ENCODE data around the gene UNC119. TPM values are rescaled to one million over a fixed set of nuclear protein-coding genes. Genes with fewer than 3 reads are reported as not detected.

Gene UNC119
- total RNA-seq, 1 experiment from 2014 or later: 44.7 TPM

DNA sequence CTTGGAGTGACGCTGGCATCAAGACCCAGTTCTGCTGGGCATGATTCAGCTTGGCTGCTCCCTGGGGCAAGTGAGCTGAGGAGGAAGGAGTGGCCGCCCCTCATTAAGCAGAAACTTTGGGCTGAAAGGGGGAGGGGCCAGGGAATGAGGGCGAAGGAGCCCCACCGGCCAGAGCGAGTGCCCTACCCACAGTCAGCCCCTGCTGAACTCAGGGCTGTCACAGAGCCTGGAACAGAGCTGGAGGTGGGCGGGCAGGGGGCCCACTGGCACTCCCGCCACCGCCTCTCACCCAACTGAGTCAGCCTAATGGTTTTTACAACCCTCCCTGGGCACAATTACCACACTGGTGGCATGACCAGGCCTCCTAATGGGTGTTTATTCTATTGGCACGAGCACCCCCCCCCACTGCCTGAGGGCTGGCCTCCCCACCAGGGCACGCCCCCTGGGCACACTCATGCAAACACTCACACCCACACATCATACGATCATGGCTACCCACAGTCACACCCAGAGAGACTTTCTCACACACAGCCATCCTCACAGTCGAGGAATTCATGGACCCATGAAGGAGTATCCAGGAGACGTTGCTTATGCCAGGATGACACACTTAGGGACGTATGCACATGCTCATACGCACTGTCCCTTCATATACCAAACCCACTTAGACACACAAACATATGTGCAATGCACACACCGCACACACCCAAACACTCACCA, 19.2 kb downstream of the UNC119 start:
- POLR2A ChIA-PET: no interaction called here
- Histone ChIP-seq H3K27ac (ENCODE audit: low read length) (no peak overlapping the region), H3K4me1 (ENCODE audit: control insufficient read depth, insufficient read depth, low read length) (no peaks in the 10 kb centered on the region), H3K4me3 (ENCODE audit: low read depth in 2 of 2, low read length in 2 of 2) (no peak overlapping the region), H3K27me3 (ENCODE audit: control insufficient read depth, insufficient read depth, low read length) (no peaks in the 10 kb centered on the region; the same call in 1 of the 2 replicates), H3K9me3 (ENCODE audit: control insufficient read depth, insufficient read depth, low read depth, low read length) (no peaks in the 10 kb centered on the region), H3K36me3 (ENCODE audit: control insufficient read depth, insufficient read depth, low read length) (no peaks in the 10 kb centered on the region)
- ATAC-seq (no peak), DNase-seq (ENCODE audit: low read depth, low spot score) (no peak)
- TF ChIP-seq SIN3A (IDR thresholded peaks at IDR 0.05; ENCODE audit: borderline replicate concordance, insufficient read depth, low read depth, low read length) (no peak), TCF7L2 (IDR thresholded peaks at IDR 0.05; ENCODE audit: low read depth, low read length) (no peak), POLR2AphosphoS5 (IDR thresholded peaks at IDR 0.05; ENCODE audit: low read depth, low read length) (no peak)
- TF ChIP-seq, protein P1, sequence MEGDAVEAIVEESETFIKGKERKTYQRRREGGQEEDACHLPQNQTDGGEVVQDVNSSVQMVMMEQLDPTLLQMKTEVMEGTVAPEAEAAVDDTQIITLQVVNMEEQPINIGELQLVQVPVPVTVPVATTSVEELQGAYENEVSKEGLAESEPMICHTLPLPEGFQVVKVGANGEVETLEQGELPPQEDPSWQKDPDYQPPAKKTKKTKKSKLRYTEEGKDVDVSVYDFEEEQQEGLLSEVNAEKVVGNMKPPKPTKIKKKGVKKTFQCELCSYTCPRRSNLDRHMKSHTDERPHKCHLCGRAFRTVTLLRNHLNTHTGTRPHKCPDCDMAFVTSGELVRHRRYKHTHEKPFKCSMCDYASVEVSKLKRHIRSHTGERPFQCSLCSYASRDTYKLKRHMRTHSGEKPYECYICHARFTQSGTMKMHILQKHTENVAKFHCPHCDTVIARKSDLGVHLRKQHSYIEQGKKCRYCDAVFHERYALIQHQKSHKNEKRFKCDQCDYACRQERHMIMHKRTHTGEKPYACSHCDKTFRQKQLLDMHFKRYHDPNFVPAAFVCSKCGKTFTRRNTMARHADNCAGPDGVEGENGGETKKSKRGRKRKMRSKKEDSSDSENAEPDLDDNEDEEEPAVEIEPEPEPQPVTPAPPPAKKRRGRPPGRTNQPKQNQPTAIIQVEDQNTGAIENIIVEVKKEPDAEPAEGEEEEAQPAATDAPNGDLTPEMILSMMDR (IDR thresholded peaks at IDR 0.05): no peak
- TF ChIP-seq, protein P2, sequence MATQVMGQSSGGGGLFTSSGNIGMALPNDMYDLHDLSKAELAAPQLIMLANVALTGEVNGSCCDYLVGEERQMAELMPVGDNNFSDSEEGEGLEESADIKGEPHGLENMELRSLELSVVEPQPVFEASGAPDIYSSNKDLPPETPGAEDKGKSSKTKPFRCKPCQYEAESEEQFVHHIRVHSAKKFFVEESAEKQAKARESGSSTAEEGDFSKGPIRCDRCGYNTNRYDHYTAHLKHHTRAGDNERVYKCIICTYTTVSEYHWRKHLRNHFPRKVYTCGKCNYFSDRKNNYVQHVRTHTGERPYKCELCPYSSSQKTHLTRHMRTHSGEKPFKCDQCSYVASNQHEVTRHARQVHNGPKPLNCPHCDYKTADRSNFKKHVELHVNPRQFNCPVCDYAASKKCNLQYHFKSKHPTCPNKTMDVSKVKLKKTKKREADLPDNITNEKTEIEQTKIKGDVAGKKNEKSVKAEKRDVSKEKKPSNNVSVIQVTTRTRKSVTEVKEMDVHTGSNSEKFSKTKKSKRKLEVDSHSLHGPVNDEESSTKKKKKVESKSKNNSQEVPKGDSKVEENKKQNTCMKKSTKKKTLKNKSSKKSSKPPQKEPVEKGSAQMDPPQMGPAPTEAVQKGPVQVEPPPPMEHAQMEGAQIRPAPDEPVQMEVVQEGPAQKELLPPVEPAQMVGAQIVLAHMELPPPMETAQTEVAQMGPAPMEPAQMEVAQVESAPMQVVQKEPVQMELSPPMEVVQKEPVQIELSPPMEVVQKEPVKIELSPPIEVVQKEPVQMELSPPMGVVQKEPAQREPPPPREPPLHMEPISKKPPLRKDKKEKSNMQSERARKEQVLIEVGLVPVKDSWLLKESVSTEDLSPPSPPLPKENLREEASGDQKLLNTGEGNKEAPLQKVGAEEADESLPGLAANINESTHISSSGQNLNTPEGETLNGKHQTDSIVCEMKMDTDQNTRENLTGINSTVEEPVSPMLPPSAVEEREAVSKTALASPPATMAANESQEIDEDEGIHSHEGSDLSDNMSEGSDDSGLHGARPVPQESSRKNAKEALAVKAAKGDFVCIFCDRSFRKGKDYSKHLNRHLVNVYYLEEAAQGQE (IDR thresholded peaks at IDR 0.05; ENCODE audit: insufficient read depth in 1 of 2, low read depth in 2 of 2, low read length in 1 of 2): no peak
- intact Hi-C loops (cut with micrococcal nuclease; ENCODE audit: unreplicated experiment): no loop called here
- in situ Hi-C loops (cut with HindIII; ENCODE audit: low pct_unique_long_range_greater_than_20kb, low sequenced_read_pairs): no loop called here
- BruUV-seq (replicated peaks): no TSS peak
- CTCF ChIA-PET: no interaction called here

DNA sequence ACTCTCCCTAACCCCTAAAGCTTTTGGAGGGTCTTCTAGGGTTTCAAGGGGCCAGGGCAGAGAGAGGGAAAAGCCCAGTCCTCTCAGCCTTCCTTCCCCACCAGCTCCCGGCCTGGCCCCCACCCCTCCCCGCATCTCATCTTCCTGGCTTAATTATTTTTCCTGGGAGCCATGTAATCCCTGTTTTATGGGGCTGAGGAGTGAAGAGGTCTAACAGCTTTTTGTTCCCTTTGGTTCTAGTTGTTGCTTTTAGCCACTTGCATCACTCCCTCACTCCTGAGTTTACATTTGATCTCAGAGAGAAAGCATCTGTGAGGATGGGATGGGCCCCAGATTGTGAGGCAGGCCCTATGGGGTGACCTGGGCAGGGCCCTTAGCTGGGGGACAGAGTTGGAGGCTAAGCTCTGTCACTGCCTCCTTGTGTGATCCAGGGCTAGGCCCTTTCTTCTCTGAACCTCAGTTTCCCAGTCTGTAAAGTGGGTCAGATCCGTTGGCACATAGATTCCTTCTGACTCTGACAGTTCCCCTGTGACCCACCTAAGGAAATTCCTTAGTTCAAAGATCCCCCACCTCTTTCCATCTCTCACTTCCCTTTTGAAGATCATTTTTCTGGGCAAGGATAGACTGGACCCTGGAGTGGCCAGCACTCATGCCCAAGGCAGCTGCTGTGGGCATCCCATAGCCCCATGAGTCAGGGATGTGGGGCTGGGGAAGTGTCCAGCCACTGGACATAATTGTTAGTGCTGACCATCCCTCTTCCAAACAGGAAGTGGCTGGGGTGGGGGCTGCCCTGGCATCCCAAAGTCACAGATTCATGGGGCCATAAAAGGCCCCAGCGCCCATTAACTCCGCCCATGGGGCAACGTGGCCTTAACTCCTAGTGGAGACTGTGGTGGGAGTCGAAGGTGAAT, 20.1 kb downstream of the UNC119 start:
- CTCF ChIA-PET: interaction anchor here (0.6 kb wide), 1 partner anchor 146 kb away, joined by 8 read pairs; no protein-coding TSS in a partner anchor
- BruUV-seq (replicated peaks): no TSS peak

More for the DNA sequence above, 20.1 kb downstream of the UNC119 start:
- intact Hi-C loops (cut with micrococcal nuclease; ENCODE audit: unreplicated experiment): no loop called here
- Histone ChIP-seq H3K4me3 (ENCODE audit: low read depth in 2 of 2, low read length in 2 of 2) (no peak overlapping the region), H3K4me1 (ENCODE audit: control insufficient read depth, insufficient read depth, low read length) (no peaks in the 10 kb centered on the region), H3K9me3 (ENCODE audit: control insufficient read depth, insufficient read depth, low read depth, low read length) (no peaks in the 10 kb centered on the region), H3K27ac (ENCODE audit: low read length) (no peak overlapping the region), H3K27me3 (ENCODE audit: control insufficient read depth, insufficient read depth, low read length) (no peaks in the 10 kb centered on the region; the same call in 1 of the 2 replicates), H3K36me3 (ENCODE audit: control insufficient read depth, insufficient read depth, low read length) (no peaks in the 10 kb centered on the region)
- ATAC-seq (no peak), DNase-seq (ENCODE audit: low read depth, low spot score) (no peak)
- POLR2A ChIA-PET: no interaction called here
- TF ChIP-seq SIN3A (IDR thresholded peaks at IDR 0.05; ENCODE audit: borderline replicate concordance, insufficient read depth, low read depth, low read length) (no peak), POLR2AphosphoS5 (IDR thresholded peaks at IDR 0.05; ENCODE audit: low read depth, low read length) (no peak), TCF7L2 (IDR thresholded peaks at IDR 0.05; ENCODE audit: low read depth, low read length) (no peak)
- TF ChIP-seq, protein P1 (IDR thresholded peaks at IDR 0.05): no peak
- TF ChIP-seq, protein P2 (IDR thresholded peaks at IDR 0.05; ENCODE audit: insufficient read depth in 1 of 2, low read depth in 2 of 2, low read length in 1 of 2): no peak
- in situ Hi-C loops (cut with HindIII; ENCODE audit: low pct_unique_long_range_greater_than_20kb, low sequenced_read_pairs): no loop called here
